Upper lobe of left lung (tissue), 4 donors: Measurements from ENCODE around the gene MYO9A.

Experiments
- CTCF ChIP-seq, 6 experiments: fragments of 450-650 bp in 4 of 6; fragments of 200-600 bp in 2 of 6; sonication (generic) in 2 of 6; IDR thresholded peaks; one replicate each; pipeline ENCODE4 v1.5.1; 2016 to 2019; ENCODE audit warnings: antibody characterized with exemption in 6 of 6
- POLR2A ChIP-seq, 4 donors: fragments of 450-650 bp; IDR thresholded peaks; one replicate each; pipeline ENCODE4 v1.5.1; 2016 to 2017; ENCODE audit warnings: antibody characterized with exemption in 4 of 4, mild to moderate bottlenecking in 2 of 4
- POLR2AphosphoS5 ChIP-seq, 2 donors: sonication (generic); formaldehyde crosslinking; IDR thresholded peaks; one replicate each; pipeline ENCODE4 v1.5.1; 2017; ENCODE audit warnings: antibody characterized with exemption in 2 of 2

- TF ChIP-seq POLR2A (IDR thresholded peaks at IDR 0.05): no peak
- TF ChIP-seq CTCF (IDR thresholded peaks at IDR 0.05): no peak
- no peak for TF ChIP-seq POLR2AphosphoS5 (IDR thresholded peaks at IDR 0.05)
Observed at GRCh38 chr15:72160696-72161245, 42.8 kb upstream of the MYO9A start.
